EL (cell line): ENCODE data around the gene TAF6.

Source experiments
- DNase-seq: peaks from one replicate; pipeline ENCODE4 v3.0.0-alpha.2; 2016

The TAF6 gene

GRCh38 chr7:100065452-100066186, 53.5 kb downstream of the TAF6 start:
- DNase-seq, result no peak

- no peak for DNase-seq
These were observed 55.0 kb downstream of the TAF6 start for GRCh38 chr7:100064162-100064561.

- no peak for DNase-seq
These were observed 55.8 kb downstream of the TAF6 start for GRCh38 chr7:100063376-100063775.

- no peak for DNase-seq
These were observed 57.5 kb downstream of the TAF6 start for GRCh38 chr7:100061518-100062193.

GRCh38 chr7:100059251-100059739, 59.9 kb downstream of the TAF6 start:
- no peak for DNase-seq
